Left renal cortex interstitium (tissue), 4 donors: ENCODE measurements around the gene REP15. TPM values are rescaled to one million over a fixed set of nuclear protein-coding genes. Genes with fewer than 3 reads are reported as not detected.
"Not testable (repeated sequence)": the region's sequence is repeated elsewhere in the genome, so short reads cannot be mapped to it uniquely, and the experiment has no call there.

Experiments used
- DNase-seq, 4 donors: peaks; one replicate each; pipeline ENCODE4 v3.0.0-alpha.2; 2013; ENCODE audit warnings: low read depth in 4 of 4, low spot score in 2 of 4, missing footprints in 1 of 4
- polyA plus RNA-seq, 4 donors: library from polyadenylated mRNA; unstranded; fragments of 120-200 nt; gene quantifications; one replicate each; pipeline ENCODE4 v1.2.1, GENCODE V29; 2013; ENCODE audit not compliant: insufficient read length in 4 of 4

REP15 gene
- polyA plus RNA-seq, 4 donors: 1.6 to 3.6 (median 2.5) TPM

DNA sequence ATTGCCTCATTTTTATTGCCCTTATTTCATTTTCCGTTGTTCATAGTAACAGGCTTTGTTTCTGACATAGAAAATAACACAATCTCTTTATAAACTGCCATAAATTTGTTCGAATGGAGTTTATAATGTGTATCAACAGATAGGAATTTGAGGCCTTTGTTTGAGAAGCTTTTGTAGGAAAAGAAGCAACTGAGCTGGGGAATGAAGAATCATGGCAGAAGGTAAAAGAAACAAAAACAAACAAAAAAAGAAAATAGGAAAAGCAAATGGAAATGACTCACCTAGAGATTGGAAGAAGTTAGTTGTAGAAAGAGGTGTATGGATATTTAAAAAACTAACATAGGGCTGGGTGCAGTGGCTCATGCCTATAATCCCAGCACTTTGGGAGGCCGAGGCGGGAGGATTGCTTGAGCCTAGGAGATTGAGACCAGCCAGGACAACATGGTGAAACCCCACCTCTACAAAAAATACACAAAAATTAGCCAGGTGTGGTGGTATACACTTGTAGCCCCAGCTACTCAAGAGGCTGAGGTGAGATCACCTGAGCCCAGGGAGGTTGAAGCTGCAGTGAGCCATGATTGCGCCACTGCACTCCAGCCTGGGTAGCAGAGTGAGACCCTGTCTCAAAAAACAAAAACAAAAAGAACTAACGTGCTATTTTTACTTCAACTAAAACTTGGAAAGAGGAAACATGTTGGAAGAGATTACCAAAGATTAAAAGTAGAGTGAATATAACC is 523 bp upstream of the REP15 start:
- DNase-seq: no peak

DNA sequence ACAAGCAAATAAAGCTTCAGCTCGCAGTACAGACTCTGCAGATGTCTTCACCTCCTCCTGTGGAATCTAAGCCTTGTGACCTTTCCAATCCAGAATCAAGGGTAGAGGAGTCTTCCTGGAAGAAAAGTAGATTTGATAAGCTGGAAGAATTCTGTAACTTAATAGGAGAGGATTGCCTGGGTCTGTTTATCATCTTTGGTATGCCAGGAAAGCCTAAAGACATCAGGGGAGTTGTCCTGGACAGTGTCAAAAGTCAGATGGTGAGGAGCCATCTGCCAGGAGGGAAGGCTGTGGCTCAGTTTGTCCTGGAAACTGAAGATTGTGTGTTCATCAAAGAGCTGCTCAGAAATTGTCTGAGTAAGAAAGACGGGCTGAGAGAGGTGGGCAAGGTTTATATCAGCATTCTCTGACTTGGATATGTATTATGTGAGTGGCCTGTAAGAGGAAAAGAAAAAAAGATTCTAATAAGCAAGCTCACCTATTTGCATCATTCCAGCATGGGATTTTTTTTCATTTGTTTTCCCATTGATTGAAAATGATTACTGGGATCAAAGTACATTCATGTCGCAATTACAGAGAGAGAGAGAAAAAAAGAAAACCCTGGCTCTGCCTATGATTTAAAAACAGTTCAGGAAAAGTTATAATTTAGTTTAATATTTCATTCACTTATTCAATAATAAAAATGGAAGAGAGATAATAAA is 767 bp downstream of the REP15 start:
- DNase-seq: no peak

DNA sequence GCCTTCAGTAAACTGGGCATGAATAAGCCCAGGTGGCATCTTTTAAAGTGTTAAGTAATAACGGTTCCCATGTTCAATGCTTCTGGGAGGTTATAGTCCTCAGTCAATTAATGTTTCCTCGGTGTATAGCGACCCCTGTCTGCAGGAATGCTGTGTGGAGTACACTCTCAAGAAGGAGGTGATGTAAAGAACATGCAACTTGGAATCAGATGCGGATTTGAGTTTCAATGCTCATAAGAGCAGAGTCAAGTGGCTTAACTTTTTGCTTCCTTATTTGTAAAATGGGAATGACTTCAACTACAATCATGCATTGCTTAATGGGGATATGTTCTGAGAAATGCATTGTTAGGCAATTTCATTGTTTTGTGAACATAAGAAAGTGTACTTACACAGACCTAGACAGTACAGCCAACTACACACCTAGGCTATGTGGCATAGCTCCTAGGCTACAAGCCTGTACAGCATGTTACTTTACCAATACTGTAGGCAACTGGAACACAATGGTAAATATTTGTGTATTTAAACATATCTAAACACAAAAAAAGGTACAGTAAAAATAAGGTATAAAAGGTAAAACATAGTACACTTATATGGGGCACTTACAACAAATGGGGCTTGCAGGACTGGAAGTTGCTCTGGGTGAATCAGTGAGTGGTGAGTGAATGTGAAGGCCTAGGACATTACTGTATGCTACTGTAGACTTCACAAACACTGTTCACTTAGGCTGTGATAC is 7.6 kb downstream of the REP15 start:
- peak; percentile 39 to 76 (median 62) for DNase-seq

- DNase-seq: no peak
These were observed 9.0 kb downstream of the REP15 start for GRCh38 chr12:27705263-27705662.

GRCh38 chr12:27707216-27707615 is 11.0 kb downstream of the REP15 start:
- no peak for DNase-seq

DNA sequence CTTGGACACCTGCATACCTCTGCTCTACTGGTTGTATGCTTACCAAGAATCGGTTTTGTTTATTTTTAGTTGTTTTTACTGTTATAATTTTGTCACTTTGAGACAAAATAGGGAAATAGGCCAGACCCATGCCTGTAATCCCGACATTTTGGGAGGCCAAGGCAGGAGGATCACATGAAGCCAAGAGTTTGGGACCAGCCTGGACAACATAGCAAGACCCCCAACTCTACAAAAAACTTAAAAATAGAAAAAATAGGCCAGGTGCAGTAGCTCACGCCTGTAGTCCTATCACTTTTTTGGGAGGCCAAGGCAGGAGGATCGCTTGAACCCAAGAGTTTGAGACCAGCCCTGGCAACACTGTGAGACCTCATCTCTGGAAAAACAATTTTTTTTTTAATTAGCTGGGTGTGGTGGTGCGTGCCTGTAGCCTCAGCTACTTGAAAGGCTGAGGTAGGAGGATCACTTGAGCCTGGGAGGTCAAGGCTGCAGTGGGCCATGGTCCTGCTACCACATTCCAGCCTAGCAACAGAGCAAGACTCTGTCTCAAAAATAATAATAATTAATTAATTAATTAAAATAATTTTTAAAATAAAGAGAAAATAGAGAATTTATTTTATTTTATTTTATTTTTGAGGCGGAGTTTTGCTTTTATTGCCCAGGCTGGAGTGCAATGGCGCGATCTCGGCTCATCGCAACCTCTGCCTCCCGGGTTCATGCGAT is 13.1 kb downstream of the REP15 start:
- no peak for DNase-seq

DNA sequence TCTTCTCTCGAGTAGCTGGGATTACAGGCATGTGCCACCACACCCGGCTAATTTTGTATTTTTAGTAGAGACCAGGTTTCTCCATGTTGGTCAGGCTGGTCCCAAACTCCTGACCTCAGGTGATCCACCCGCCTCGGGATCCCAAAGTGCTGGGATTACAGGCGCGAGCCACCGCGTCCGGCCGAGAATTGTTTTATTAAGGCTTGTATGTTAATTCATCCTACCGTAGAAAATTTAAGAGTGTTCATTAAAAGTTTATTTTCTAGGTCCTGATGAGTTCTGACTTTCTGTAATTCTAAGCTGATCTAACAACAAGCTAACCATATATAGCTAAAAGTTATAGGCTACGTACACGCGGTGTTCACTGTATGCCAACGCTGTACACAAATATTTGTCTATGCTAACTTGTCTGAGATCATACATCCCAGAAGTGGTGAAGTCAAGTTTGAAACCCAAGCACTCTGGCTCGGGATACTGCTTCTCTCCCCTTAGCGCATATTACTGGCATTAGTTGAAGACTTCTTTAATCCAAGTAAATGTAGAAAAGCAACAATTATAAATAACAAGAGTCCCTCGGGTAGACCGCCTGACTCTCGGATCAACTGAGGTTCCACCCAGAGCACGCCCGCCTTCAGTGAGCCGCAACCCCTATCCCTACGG is 13.8 kb downstream of the REP15 start:
- peak in 3 of 4 donors; percentile 37 to 82 (median 61) for DNase-seq

GRCh38 chr12:27710592-27711316 is 14.5 kb downstream of the REP15 start, which contains the start of gene MRPS35:
TSS of gene MRPS35 (plus strand) at chr12:27710832. CDS start at chr12:27710844, 12 bp downstream.
- DNase-seq: peak in 3 of 4 donors; percentile 79 to 89 (median 86)

GRCh38 chr12:27711317-27711682 is 15.1 kb downstream of the REP15 start:
- peak in 1 of 4 donors; percentile 23 for DNase-seq

DNA sequence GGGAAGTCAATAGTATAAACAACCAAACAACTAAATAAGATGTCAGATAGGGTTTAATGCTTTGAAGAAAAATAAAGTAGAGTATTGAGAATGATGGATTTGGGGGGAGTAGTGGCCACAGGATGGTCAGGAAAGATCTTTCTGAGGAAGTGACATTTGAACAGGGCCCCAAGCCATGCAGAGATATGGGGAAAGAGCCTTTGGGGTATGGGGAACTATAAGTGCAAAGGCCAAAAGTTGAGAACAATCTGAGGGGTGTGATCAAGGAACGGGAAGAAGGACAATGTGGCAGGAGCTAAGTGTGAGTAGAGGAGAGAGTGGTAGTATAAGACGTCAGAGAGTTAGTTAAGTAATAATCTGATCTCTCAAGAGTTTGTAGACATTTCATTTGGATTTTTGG is 15.7 kb downstream of the REP15 start:
- DNase-seq: no peak

GRCh38 chr12:27723212-27723611 is 27.0 kb downstream of the REP15 start:
- no peak for DNase-seq

- no peak for DNase-seq
These were observed 33.9 kb downstream of the REP15 start for GRCh38 chr12:27730097-27730588.

GRCh38 chr12:27732281-27732680 is 36.0 kb downstream of the REP15 start:
- no peak for DNase-seq

- peak in 1 of 4 donors; percentile 8 for DNase-seq
These were observed 36.9 kb downstream of the REP15 start for GRCh38 chr12:27733052-27733656.

GRCh38 chr12:27733791-27734190 is 37.5 kb downstream of the REP15 start:
- DNase-seq: no peak

DNA sequence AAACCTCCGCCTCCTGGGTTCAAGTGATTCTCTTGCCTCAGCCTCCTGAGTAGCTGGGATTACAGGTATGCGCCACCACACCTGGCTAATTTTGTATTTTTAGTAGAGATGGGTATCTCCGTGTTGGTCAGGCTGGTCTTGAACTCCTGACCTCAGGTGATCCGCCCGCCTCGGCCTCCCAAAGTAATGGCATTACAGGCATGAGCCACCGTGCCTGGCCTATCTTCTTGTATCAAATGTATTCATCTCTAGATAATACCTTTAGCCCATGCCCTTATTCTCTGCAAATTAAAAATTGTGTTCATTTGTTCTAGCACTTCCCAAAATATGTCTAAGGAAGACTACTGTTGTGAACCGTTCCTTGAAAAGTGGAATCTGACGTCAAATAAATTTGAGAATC is 38.1 kb downstream of the REP15 start:
- DNase-seq: not testable (repeated sequence)

DNA sequence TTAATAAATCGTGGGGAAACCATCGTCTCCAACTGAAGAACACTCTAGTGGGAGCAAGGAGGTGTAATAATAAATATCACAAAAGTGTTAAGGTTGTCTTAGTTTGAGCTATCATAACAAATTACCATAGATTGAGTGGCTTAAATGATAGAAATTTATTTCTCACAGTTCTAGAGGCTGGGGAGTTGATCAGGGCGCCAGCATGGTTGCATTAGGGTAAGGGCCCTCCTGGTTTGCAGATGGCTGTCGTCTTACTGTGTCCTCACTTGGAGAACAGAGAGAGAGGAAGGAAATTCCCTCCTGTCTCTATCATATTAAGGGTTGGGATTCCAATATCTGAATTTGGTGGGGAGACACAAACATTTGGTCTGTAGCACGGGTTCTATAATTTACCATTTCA is 47.4 kb downstream of the REP15 start:
- no peak for DNase-seq

- not testable (repeated sequence) for DNase-seq
These were observed 49.5 kb downstream of the REP15 start for GRCh38 chr12:27745734-27746133.
